Right kidney (tissue), 1 donor: ENCODE results near the gene DTNBP1.
"Not testable (repeated sequence)": the region's sequence is repeated elsewhere in the genome, so short reads cannot be mapped to it uniquely, and the experiment has no call there.

Experiments
- DNase-seq: peaks from one replicate; pipeline ENCODE4 v3.0.0-alpha.2; 2016

DTNBP1 gene

DNA sequence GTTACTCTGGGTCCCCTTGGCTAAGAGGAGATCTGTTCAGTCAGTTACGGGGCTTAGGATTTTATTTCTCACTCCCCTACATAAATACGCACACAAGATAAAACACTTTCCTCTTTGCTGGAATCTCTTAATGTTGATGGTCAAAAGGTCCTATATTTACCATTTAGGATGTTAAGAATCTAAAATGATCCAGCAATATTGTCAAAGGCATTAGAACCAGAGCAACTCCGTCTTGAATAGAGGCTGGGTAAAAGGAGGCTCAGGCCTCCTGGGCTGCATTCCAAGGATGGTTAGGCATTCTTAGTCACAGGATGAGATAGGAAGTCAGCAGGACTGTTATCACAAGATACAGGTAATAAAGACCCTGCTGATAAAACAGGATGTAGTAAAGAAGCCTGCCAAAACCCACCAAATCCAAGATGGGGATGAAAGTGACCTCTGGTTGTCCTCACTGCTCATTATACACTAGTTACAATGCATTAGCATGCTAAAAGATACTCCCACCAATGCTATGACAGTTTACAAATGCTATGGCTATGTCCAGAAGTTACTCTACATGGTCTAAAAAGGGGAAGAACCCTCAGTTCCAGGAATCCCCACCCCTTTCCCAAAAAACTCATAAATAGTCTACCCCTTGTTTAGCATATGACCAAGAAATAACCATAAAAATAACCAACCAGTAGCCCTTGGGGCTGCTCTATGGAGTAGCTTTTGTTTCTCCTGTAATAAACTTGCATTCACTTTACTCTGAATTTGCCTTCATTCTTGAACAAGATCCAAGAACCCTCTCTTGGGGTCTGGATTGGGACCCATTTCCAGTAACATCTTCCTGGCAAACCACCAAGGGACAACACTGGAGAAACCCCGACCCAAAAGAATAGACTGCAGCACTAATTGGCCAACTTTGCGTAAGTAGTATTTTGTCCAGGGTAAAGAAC is 107.5 kb downstream of the DTNBP1 start:
- no peak for DNase-seq

DNA sequence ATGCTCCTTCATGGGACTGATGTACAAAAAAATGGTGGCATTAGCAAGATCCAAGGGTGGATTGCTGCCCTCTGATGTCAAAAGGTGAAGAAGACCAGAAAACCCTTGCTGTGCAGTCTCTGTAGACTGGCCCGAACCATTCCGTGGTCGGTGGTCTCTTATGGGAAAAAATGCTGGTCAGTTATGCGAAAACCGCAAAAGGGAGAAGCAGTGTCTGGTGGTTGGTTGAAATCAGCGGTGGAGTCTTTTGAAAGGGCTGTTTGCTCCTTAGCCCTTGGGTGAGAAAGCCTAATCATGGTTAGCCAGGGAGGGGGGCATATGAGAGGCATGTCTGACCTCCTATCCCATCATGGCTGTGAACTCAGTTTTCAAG is 108.1 kb downstream of the DTNBP1 start:
- no peak for DNase-seq

DNA sequence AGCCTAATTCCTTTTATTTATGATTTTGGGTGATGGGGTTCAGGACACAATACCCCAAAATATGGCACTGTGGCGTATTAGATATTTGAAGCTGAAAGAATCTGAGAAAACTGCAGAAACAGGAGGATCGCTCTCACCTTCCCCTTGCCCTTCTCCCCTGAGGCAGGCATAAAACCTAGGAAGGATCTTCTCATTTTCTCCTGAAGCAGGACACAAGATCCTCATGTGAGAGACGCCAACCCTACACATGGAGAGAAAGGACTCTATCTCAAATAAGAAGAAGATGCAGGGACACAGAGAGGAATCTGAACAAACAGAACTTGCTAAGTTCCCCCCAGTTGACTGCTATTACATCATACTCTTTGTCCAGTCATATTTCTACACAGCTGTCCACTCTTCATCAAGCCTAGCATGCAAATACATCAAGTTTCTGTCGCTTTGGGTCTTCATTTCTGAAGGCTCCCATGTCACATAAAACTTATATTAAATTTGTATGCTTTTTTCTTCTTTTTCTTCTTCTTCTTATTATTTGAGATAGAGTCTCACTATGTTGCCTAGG is 109.0 kb downstream of the DTNBP1 start:
- DNase-seq: no peak

DNA sequence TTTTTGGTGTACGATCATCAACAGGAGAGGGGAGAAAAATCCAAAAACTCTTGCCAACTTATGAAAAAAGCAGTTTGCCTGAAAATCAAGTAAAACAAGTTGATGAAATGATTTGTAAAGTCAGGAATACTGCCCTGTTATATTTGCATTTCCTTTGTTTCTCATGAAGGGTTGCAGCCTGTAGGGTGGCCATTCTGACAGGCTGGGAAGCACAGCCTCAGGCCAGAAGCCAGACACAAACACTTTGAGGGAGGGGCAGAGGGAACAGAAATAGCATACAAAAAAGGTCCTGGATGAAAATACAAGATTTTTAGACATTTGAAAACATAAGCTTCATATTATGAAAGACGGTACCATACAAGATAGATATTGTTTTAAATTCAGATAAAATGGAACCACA is 109.8 kb downstream of the DTNBP1 start:
- DNase-seq: no peak

DNA sequence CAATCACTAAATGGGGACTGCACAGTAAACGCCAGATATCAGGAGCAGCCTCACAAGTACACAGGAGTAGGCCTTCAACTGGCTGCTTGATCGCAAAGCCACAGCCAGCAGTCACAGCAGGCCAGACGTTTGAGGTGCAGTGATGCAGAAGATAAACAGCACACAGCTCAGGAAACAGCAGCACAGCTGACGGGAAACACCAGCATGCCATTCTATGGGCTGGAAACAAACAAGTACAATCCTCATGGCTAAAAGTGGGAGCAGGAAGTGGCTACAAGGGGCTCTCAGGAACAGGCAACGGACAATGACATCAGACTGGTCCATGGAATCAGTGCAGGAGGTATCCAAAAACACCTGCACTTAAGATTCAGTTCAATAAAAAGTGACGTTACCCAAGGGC is 111.0 kb downstream of the DTNBP1 start:
- no peak for DNase-seq

DNA sequence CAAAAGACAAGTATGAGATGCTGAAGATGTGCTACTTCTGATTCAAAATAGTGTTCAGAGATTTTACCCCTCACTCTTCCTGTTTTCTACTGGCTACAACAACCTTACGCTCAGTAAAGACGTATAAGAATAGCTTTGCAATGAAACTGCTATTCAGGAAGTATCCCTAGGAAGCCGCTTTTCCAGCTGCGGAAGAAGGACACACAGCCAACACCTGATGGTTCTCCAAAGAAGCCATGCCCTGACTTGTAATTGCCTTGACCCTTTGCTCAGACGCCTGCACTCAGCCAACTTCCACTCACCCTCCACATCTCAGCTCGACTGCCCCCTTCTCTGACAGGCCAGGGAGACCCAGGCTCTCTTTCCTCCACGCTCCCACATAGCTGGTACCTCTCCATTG is 111.6 kb downstream of the DTNBP1 start:
- DNase-seq: no peak

DNA sequence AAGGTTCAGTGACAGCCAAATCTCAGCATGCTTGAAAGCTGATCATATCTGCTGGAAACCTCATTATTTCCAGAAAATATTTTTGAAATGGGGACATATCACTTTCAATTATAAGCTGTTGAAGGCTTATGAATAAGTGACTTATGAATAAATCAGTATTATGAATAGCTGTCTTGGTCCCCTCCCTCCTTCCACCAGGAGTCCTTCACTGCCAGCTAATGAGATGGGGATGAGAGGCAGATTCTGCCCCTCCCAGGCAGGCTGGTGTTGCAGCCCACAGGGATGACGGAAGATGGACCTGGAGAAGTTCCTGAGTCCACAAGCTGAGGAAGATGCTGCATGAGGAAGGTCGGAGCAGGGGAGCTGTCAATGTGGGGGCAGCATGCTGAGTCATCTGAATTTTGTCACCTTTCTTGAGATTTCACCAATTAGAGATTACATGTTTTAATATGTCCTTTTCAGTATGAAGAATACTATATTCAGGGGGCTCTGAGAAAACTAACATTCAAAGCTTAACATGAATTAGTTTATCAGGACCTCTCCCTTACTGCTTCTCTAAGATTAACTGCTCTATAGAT is 112.2 kb downstream of the DTNBP1 start:
- DNase-seq: no peak

DNA sequence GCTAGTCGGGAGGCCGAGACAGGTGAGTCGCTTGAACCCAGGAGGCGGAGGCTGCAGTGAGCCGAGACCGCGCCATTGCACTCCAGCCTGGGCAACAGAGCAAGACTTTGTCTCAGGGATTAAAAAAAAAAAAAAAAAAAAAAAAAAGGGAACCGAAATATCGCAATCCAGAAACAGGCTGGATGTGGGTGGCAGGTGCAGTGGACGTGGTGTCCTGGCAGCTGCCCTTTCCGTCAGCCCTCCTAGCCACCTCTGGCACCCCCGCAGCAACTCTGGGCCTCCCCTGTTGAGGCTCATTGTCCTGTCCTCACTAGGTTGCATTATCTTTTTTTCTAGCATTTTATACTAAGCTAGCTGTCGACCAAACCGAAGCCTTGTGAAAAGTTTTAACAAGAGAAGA is 113.5 kb downstream of the DTNBP1 start:
- no peak for DNase-seq

DNA sequence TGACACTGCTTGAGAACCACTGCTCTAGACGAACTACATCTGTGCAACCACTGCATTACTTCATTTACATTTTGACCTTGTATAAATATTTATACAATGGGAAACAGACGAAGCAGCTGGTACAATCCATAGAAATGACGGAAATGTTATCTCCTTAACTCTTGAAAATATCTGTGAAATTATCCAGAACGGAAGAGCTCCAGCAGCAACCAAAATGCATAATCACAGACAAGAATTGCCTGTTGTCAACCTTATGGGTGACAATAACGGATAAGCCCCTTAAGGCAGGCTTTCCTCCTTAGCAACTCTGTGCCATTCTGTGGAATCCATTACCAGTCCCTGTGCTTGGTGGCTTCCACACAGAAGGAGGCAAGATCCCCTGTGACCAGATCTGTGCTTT is 115.4 kb downstream of the DTNBP1 start:
- DNase-seq: no peak

DNA sequence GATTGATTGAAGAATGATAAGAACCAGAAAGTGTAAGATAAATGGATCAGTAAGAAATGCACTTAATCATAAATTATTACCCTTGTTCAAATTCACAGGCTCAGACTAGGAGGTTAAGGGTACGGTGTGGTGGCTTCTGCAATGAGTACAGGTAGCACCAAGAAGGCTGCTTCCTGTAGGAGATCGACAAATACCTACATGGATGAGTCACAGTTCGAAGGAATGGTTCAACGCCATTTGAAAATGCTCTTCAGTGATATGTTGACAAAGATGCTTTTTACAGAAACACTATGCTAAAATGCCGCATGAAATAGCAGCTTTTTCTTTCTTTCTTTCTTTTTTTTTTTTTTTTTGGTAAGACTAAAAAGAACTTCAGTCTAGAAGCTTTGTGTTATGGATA is 116.2 kb downstream of the DTNBP1 start:
- no peak for DNase-seq

DNA sequence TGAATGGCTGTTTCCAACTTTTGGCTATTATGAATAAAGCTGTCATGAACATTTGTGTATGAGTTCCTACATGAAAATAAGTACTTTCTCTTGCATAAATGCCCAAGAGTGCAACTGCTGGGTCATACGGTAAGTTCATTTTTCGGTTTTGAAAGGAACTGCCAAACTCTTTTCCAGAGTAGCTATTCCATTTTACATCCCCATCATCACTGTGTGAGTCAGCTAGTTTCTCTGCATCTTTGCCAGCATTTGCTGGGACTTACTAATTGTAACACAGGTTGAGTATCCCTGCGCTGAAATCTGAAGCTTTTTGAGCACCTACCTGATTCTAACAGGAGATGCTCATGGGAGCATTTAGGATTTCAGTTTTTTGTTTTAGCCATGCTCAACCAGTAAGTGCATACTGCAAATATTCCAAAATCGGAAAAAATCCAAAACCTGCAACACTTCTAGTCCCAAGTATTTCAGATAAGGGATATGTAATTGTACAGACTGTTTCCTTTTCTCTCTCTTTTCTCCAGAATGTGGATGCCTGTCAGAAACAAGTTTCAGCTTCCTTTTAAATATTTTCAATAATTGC is 118.4 kb downstream of the DTNBP1 start:
- no peak for DNase-seq

DNA sequence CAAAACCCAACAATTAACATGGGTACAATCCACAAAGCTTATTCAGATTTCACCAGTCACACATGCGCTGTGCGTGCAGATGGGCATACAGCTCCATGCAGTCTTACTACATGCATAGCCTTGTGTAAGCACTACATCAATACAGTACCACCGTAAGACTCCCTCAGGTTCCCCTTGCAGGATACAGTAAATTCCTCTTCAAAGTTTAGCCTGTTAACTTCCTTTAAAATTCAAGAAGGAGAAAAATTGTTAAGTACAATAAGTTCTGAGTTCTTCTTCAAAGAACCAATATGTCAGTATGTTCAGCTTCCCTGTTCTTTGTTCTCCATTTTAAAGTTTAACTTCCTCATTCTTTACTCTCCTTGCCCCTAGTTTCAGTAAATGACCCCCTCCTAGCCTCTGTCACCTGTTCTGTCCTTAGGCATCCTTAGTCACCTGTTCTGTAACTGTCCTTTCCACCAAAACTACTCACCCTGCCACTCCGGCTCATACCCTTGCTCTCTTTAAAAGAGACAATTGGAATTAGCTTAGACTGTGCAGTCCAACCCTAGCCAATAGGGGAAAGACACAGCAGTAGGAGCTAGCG is 119.4 kb downstream of the DTNBP1 start:
- DNase-seq: not testable (repeated sequence)

DNA sequence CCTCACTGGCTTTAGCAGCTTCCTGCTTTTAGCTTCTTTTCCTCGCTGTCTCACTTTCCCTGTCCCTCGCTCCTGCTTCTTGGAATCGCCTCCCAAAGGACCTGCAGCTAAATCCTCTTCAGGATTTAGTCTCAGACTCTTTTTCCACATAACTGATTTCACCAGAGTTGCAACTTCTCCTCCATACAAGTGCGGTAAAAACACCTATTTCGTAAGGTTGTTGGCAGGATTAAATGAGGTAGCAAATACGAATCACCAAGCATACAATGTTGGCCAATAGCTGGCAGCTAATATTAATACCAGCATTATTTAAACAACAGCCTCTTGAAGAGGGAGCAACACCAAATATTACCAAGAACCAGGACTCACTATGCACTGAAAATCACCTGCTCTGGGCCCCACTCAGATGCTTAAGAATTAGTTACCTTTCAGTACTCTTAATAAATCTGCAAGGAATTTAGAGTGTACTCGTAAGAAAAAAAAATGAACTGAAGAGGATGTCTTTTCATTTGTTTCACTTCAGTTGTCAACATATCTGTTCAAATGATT is 123.0 kb downstream of the DTNBP1 start:
- no peak for DNase-seq

DNA sequence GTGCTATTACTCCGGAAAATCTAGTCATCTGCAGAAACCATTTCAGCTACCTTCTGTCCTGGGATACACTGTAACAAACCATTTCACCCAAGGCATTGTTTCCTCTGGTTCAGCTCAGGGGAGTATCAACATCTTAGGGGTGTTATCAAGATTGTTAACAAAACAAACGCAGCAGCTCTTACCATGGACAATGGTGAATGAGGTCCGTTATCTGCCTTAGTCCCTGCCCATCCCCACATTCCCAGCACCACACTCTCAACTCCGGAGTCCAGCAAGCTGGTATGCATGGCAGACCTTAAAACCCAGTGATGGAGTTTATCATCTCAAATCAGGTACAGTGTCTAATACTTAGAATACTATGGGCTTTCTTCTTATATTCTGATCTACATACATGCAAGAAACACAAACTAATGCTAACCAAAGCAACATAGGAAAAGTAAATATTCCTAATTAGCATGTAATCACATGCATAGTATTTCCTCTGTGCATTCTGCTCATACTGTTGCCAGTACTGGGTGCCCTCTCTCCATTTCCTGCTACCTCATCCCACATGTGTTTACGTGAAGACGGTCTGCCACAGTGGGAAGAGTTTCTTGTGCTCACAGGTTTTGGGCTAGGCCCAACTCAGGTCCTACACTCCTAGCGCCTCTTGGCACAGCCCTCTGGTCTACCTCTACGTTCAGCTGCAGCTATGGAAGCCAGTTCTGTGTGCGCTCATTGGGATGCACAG is 123.9 kb downstream of the DTNBP1 start:
- no peak for DNase-seq

DNA sequence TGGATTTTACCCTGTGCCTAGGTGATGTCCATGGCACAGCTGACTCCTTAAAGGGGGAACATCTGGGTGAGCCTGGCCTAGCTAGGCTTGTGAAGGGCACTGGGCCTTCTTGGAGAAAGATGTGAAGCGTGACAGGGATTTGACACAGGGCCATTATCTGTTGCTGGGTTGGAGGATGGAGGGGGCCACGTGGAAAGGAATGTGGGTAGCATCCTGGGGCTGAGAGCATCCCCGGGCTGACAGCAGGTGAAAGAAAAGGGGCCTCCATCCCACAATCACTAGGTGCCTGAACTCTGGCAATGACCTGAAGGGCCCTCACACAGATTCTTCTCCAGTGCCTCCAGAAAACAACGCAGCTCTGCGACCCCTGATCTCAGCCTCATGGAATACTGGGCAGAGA is 124.7 kb downstream of the DTNBP1 start:
- DNase-seq: no peak

DNA sequence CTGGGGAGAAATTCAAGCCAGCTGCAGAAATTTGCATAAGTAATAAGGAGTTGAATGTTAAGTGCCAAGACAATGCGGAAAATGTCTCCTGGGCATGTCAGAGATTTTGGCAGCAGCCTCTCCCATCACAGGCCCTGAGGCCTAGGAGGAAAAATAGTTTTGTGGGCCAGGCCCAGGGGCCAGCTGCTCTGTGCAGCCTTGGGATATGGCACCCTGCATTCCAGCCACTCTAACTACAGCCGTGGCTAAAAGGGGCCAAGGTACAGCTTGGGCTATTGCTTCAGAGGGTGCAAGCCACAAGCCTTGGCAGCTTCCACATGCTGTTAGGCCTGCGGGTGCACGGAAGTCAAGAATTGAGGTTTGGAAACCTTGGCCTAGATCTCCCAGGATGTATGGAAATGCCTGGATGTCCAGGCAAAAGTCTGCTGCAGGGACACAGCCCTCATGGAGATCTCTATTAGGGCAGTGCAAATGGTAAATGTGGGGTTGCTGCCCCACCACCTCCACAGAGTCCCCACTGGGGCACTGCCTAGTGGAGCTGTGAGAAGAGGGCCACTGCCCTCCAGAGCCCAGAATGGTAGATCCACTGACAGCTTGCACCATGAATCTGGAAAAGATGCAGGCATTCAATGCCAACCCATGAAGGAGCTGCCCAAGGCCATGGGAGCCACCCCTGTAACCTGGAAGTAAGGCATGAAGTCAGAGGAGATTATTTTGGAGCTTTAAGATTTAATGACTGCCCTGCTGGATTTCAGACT is 126.5 kb downstream of the DTNBP1 start:
- DNase-seq: no peak

DNA sequence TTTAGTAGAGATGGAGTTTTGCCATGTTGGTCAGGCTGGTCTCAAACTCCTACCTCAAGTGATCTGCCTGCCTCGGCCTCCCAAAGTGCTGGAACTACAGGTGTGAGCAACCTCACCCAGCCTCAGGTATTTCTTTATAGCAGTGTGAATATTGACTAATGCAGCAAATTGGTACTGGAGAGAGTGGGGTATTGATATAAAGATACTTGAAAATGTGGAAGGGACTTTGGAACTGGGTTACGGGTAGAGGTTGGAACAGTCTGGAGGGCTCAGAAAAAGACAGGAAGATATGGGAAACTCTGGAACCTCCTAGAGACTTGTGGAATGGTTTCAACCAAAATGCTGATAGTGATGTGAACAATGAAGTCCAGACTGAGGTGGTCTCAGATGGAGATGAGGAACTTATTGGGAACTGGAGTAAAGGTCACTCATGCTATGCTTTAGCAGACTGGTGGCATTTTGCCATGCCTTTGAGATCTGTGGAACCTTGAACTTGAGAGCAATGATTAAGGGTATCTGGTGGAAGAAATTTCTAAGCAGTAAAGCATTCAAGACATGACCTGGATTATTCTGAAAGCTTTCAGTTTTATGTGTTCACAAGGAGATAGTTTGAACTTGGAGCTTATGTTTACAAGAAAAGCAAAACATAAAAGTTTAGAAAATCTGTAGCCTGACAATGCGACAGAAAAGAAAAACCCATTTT is 127.2 kb downstream of the DTNBP1 start:
- no peak for DNase-seq

DNA sequence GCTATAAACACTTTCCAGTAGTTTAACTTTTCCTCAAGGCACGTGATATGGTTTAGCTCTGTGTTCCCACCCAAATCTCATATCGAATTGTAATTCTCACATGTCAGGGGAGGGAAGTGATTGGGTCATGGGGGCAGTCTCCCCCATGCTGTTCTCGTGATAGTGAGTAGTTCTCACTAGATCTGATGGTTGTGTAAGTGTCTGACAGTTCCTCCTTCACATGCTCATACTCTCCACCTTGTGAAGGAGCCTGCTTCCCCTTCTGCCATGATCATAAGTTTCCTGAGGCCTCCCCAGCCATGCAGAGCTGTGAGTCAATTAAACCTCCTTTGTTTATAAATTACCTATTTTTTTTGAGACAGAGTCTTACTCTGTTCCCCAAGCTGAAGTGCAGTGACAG is 127.9 kb downstream of the DTNBP1 start:
- DNase-seq: no peak

DNA sequence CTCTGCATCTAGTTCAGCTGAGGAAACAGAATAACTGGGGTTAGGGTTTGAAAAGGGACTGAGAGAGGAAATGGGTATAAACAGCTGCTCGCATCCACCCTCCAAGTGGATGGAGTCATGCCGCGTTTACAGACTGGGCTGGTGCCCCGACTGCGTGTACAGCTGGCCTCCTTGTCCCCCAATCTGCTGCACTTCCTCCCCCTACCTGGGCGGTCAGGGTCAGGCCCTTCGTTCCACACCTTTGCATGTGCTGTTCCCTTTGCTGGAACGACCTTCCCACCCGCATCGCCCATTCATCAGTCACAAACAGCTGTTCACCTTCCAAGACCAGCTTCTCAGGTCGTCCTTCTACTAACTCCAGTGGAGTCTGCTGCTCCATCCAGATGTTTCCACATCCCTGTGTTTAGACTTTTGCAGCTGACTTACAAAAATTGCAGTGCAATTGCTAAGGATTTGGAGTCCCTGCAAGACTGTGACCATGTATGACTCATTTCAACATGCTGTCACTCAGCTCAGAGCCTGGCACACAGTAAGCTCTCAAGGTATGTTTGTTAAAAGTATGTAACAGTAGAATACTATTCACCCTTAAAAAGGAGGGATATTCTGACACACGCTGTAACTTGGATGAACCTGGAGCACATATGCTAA is 129.3 kb downstream of the DTNBP1 start:
- DNase-seq: no peak

DNA sequence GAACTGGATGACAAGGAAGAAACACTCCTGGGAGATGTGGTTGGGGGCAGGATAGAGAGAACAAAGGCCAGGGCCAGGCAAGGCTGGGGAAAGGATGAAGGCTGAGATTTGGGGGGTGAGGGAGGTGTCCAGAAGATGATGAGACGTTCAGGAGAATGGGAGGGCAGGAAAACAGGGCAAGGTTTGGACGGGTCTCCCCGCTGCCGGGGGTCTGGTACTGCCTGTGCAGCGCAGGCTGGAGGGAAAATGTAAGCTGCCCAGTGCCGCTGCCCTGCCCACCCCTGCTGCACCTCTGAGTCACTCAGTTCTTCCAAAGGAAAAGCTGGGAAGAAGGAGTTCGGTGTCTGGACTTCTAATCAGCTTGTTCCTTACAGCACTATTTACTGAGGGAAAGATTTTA is 130.9 kb downstream of the DTNBP1 start:
- DNase-seq: no peak
